SIG-M5 (cell line): Measurements from ENCODE around the gene RPS2.
"Not testable (repeated sequence)": the region's sequence is repeated elsewhere in the genome, so short reads cannot be mapped to it uniquely, and the experiment has no call there.

Experiments
- DNase-seq: peaks from one replicate; lab custom pipeline; 2025; lab: John Stamatoyannopoulos, UW

RPS2 gene

DNA sequence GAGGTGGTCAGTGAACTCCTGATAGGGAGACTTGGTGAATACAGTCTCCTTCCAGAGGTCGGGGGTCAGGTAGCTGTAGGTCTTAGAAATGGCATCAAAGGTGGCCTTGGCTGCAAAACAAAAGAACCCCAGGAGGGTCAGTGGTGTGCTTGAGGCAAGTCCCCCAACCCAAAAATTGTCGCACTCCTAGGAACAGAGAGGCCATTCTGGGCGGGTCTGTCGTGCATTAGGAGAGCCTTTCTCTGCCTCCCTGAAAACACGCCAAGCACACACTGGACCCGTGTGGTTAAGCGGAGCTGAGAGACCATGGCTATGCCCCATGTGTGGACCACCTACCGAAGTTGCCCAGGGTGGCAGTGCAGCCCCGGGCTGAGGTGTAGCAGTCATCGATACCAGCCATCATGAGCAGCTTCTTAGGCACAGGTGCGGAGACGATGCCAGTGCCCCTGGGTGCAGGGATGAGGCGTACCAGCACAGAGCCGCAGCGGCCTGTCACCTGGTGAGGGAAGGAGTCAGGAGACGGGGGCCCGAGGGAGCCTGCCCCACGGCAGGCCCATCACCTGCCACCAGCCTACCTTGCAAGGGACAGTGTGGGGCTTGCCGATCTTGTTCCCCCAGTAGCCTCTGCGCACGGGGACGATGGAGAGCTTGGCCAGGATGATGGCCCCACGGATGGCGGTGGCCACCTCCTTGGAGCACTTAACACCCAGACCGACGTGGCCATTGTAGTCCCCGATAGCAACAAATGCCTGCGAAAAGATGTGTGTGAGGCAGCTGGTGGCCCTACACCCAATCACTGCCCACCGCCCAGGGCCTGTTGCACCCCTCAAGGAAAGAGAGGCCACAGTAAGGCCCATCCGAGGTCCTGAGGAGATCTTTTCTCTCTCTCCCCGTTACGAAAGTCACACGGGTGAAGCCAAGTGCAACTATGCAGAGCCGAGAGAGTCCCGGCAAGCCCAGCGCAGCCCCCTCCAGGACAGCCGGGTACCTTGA lies 2.2 kb downstream of the RPS2 start:
- DNase-seq, result not testable (repeated sequence)

DNA sequence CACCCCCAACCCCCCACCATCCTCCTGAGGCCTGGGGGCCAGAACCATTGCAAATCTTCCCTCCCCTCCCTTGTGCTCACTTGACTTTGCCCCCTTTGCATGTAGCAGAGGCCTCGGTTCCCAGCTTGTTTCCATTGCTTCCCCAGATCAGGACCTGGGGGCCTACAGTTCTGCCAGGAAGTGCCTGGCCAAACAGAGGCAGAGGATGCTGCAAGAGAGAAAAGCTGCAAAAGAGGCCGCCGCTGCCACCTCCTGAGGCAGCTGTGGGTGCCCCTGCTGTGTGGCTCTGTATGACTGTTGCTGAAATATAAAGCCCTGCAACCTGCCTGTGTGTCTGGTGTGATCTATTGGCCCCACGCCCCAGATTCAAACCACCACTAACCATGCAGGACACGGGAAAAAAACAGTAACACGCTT lies 3.0 kb downstream of the RPS2 start:
- no peak for DNase-seq

DNA sequence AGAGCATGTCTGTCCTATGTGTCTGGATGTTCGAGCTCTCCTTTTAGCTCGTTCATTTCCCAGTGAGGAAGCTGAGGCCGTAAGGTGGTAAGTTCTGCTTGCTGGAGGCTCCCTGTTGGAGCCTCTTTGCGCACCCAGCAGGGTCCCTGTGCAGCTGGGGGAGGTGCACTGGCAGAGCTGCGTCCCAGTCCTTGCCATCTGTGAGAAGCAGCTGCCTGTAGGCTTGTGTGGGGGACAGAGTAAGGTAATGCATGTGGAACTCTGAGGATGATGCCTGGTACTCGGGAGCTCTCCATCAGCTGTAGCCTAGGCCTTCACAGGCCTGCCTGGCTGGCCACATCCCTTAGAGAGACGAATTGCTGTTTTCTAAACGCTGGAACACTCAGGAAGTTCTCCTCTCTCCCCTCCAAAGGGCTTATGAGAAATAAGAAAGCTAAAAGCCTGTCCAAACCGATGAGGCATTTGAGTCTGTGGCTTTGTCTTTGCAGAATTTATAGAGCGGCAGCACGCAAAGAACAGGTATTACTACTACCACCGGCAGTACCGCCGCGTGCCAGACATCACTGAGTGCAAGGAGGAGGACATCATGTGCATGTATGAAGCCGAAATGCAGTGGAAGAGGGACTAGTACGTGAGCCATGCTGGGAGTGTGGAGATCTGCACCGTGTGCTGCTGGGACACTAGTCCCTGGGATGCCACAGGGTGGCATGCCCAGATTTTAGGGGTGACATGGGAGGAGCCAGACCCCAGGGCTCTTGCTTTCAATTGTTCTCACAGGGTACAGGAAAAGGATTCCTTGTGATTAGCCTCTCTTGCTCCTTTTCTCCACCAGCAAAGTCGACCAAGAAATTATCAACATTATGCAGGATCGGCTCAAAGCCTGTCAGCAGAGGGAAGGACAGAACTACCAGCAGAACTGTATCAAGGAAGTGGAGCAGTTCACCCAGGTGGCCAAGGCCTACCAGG lies 3.7 kb downstream of the RPS2 start:
- DNase-seq, result no peak

DNA sequence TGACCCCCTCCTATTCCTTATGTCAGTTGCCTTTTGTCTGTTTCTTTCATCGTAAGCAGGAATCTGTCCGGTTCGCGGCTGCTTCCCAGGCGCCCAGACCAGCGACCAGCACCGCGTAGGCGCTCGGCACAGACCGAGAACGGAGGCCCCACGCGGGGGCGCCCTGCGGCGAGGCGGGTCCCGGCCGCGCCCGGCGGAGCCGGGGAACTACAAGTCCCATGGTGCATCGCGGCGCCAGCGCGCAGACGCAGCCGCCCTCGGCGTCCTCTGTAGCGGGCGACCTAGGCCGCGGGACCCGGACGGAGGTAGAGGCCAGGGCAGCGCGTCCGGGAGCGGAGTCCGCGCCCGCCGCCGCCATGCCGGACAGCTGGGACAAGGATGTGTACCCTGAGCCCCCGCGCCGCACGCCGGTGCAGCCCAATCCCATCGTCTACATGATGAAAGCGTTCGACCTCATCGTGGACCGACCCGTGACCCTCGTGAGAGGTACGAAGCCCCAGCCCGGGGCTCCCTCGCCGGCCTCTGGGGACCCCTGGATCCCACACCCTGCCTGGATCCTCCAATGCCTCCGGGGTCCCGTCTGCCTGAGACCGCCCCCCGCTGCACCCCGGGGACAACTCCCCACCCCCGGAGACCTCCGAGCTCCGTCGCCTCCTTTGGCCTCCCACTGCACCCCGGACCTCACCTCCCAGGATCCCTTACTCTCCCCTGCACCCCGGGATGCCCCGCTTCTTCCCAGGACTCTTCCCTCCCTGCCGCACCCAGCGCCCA lies 5.2 kb downstream of the RPS2 start, which contains the start of gene NDUFB10:
NDUFB10 (plus strand) TSS at position 270 of the 771 bp plus-strand sequence; CDS start at position 357, 87 bp downstream.
- no peak for DNase-seq

GRCh38 chr16:1958715-1959268 lies 5.8 kb downstream of the RPS2 start:
- DNase-seq, result no peak

DNA sequence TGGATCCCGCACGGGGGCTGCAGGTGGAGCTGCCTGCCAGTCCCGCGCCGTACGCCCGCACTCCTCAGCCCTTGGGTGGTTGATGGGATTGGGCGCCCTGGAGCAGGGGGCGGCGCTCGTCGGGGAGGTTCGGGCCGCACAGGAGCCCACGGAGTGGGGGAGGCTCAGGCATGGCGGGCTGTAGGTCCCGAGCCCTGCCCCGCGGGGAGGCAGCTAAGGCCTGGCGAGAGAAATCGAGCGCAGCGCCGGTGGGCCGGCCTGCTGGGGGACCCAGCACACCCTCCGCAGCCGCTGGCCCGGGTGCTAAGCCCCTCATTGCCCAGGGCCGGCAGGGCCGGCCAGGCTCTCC lies 6.5 kb downstream of the RPS2 start:
- DNase-seq, result not testable (repeated sequence)

- not testable (repeated sequence) for DNase-seq
Observed at GRCh38 chr16:1957434-1958142, 7.0 kb downstream of the RPS2 start.

- no peak for DNase-seq
Observed at GRCh38 chr16:1953734-1954133, 10.9 kb downstream of the RPS2 start.

GRCh38 chr16:1950559-1950958 lies 14.1 kb downstream of the RPS2 start:
- DNase-seq, result no peak

DNA sequence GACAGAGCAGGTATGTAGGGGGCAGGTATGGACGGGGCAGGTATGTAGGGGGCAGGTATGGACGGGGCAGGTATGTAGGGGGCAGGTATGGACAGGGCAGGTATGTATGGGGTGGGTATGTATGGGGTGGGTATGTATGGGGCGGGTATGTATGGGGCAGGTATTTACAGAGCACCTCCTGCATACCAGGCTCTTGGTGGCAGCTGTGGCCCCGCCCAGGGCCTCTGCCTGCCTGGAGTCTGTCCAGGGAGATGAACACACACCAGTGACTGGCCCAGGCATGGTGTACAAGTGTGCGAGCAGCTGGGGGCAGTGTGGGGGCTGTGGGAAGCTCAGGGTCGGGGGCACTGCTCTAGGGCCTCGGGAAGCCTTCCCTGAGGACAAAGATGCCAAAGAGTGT lies 14.6 kb downstream of the RPS2 start:
- DNase-seq, result no peak

DNA sequence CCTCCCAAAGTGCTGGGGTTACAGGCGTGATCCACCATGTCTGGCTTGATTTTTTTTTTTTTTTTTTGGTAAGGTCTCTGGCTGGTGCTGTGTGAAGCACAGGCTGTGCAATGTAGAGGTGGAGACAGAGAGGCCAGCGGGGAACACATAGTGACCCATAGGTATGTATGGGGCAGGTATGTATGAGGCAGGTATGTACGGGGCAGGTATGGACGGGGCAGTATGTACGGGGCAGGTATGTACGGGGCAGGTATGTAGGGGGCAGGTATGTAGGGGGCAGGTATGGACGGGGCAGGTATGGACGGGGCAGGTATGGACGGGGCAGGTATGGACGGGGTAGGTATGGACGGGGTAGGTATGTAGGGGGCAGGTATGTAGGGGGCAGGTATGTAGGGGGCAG lies 15.1 kb downstream of the RPS2 start:
- no peak for DNase-seq

DNA sequence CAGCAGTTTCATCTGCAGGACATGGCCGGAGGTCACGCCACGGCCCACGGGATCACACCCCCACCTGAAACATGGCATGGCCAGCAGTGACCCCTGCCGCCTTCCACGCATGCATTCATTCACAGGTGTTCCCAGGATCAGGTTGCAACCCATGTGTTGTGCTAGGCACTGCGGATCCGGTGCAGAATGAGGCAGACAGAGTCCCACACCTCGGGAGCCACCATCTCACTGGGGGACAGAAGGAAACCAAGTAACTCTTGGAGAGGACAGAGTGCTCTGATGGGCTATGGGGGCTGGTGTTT lies 17.3 kb downstream of the RPS2 start:
- DNase-seq, result no peak

DNA sequence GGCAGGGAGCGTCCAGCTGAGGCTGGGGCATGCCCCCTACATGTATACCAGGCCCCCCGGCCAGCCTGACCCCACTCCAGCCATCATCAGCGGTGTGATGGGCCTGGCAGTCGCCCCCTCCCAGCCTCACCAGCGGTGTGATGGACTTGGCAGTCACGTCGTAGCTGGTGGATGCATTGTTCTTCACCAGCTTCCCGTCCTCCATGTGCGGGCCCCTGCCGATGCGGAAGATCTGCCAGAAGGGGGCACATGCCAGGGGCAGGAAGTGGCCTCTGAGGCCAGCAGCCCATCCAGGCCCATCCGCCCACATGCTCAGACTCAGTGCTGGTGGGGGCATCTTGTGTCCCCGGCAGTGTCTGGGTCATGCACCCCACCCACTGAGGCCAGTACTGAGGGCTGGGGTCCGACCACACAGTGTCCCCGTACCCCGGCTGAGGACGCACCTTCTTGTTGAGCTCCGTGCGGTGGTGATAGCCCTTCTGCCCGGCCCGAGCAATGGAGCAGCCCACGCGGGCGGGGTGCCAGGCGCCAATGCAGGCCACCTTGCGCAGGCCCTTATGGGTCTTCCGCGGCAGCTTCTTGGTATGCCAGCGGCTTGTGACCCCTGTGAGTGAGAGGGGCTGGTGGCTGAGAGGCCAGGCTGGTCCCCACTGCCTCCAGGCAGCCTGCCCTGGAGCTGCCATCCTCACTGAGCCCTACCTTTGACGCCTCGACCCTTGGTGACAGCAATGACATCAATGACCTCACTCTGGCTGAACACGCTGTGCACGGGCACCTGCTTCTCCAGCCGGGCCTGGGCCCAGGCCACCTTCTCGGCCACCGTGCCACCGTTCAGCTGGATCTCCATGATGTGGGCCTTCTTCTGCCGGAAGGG lies 17.9 kb downstream of the RPS2 start:
- no peak for DNase-seq

GRCh38 chr16:1945559-1946391 lies 18.9 kb downstream of the RPS2 start:
- no peak for DNase-seq

DNA sequence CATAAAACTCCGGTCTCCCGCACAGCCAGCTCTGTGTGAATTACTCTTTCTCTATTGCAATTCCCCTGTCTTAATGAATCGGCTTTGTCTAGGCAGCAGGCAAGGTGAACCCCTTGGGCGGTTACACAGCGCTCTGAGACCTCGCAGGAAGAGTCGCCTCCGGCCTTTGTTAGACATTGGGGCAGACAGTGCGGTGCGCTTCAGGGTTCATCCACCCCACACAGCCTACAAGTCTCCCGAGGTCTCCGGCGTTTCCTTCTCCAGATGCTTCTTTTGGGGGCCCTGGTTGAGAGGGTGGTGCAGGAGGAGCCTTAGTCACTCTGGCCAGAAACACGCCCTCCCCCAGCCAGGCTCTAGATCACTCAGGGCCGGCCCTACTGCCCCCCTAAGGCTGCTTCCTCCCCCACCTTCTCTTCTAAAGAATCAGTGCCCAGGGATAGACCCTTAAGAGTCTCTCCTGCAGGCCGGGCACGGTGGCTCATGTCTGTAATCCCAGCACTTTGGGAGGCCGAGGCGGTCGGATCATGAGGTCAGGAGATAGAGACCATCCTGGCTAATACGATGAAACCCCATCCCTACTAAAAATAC lies 19.9 kb downstream of the RPS2 start:
- DNase-seq, result no peak

- peak; percentile 88 for DNase-seq
Observed at GRCh38 chr16:1942810-1943726, 21.6 kb downstream of the RPS2 start, which contains the start of gene MSRB1. Gene MSRB1, minus strand, starts transcription at chr16:1943199. Its CDS starts 43 bp downstream, at chr16:1943156.

DNA sequence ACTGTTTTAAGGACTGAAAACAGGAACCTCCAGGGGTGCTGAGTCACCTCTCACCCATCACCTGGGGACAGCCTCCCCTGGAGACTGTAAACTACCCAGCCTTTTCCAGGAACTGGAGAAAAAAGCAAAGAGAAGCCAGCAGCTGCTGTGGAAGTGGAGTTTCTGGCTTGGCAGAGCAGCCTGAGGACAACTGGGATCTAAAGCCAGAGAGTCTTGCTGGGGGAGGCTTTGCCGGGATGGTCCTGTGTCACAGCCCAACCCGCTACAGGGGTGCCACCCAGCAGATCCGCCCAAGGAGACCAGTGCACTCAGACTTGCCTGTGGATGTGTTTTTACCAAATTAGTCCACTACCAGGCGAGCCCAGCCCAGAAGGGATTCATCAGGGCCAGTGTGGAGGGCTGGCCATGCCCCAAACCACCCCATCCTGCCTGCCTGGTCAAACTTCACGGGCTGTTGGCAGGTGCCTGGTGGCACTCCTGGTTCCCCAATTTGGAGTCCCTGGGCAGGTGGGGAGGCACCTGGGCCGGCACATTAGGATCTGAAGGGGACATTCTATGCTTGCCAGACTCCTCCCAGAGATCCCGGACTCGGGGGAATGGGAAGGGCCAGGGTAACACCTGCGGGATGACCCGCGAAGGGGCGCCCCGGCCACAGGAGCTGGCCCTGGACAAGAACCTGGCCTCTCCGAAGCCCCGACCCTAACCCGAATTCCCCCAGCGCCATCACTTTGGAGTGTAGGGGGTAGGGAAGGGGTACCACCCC lies 22.4 kb downstream of the RPS2 start:
- no peak for DNase-seq
